Peyer's patch (tissue), 4 donors: ENCODE data around the gene SCARF2. TPM values are rescaled to one million over a fixed set of nuclear protein-coding genes. Genes with fewer than 3 reads are reported as not detected.

Experiments
- DNase-seq, 3 donors: peaks; one replicate each; pipeline ENCODE4 v3.0.0-alpha.2; 2017 to 2019
- H3K27ac ChIP-seq, 4 donors: fragments of 200-600 bp; sonication (generic); one replicate each; pipeline ENCODE4 v1.5.1; 2016 to 2019
- H3K27me3 ChIP-seq, 2 donors: fragments of 200-600 bp; sonication (generic); one replicate each; pipeline ENCODE4 v1.5.1; 2019
- H3K36me3 ChIP-seq, 3 donors: fragments of 200-600 bp; sonication (generic); one replicate each; pipeline ENCODE4 v1.5.1; 2016 to 2019
- H3K4me1 ChIP-seq, 4 donors: fragments of 200-600 bp; sonication (generic); one replicate each; pipeline ENCODE4 v1.5.1; 2016 to 2019
- H3K4me3 ChIP-seq, 4 donors: fragments of 200-600 bp; sonication (generic); 1 replicate in 3 of 4; 2 replicates in 1 of 4; pipeline ENCODE4 v1.5.1; 2016 to 2019; ENCODE audit warnings: mild to moderate bottlenecking in 1 of 4
- H3K9me3 ChIP-seq, 4 donors: fragments of 200-600 bp; sonication (generic); one replicate each; pipeline ENCODE4 v1.5.1; 2016 to 2019; ENCODE audit warnings: mild to moderate bottlenecking in 1 of 4
- CTCF ChIP-seq, 6 experiments: fragments of 450-650 bp in 4 of 6; fragments of 200-600 bp in 2 of 6; sonication (generic) in 1 of 6; IDR thresholded peaks; one replicate each; pipeline ENCODE4 v1.5.1; 2017 to 2019; ENCODE audit warnings: antibody characterized with exemption in 6 of 6, mild to moderate bottlenecking in 3 of 6, moderate library complexity in 1 of 6
- POLR2A ChIP-seq, 2 donors: fragments of 450-650 bp; IDR thresholded peaks; one replicate each; pipeline ENCODE4 v1.5.1; 2017; ENCODE audit warnings: antibody characterized with exemption in 2 of 2, mild to moderate bottlenecking in 2 of 2, moderate library complexity in 2 of 2
- total RNA-seq, 4 donors: library from RNA; depleted of rRNA; stranded (reverse); fragments of >200 nt; gene quantifications; one replicate each; pipeline ENCODE4 v1.1.0, GENCODE V29; 2016

The SCARF2 gene
- total RNA-seq, 4 donors from 2014 or later: 3.5 to 8.3 (median 5.2) TPM

- Histone ChIP-seq H3K4me3 (peak overlapping the region in 3 of 4 donors; percentile 53 to 60 (median 56)), H3K27ac (peak overlapping the region in 1 of 4 donors; percentile 64), H3K36me3 (no peaks in the 10 kb centered on the region), H3K4me1 (peaks cover 0 to 37% (median 24%) of the 10 kb centered on the region in 4 donors), H3K9me3 (no peaks in the 10 kb centered on the region), H3K27me3 (peaks cover 0 to 17% of the 10 kb centered on the region in 2 donors)
- peak in 1 of 3 donors; percentile 33 for DNase-seq
- TF ChIP-seq POLR2A (IDR thresholded peaks at IDR 0.05): no peak
- TF ChIP-seq CTCF (IDR thresholded peaks at IDR 0.05): no peak
Measured at GRCh38 chr22:20435436-20436306, 2.0 kb downstream of the SCARF2 start.

- peaks cover 0 to 19% of the 10 kb centered on the region in 2 donors for H3K27me3 ChIP-seq
- TF ChIP-seq CTCF (IDR thresholded peaks at IDR 0.05) (no peak), POLR2A (IDR thresholded peaks at IDR 0.05) (no peak)
- DNase-seq: peak in 1 of 3 donors; percentile 26
Measured at GRCh38 chr22:20434773-20435172, 2.9 kb downstream of the SCARF2 start.

GRCh38 chr22:20434264-20434751 is 3.3 kb downstream of the SCARF2 start:
- no peak overlapping the region for H3K27ac ChIP-seq
- no peaks in the 10 kb centered on the region for H3K9me3 ChIP-seq
- DNase-seq: peak in 2 of 3 donors; percentile 20 to 29
- TF ChIP-seq POLR2A (IDR thresholded peaks at IDR 0.05) (no peak), CTCF (IDR thresholded peaks at IDR 0.05) (no peak)
- peaks cover 0 to 19% of the 10 kb centered on the region in 2 donors for H3K27me3 ChIP-seq
- peaks cover 0 to 50% (median 34%) of the 10 kb centered on the region in 4 donors for H3K4me1 ChIP-seq
- no peaks in the 10 kb centered on the region for H3K36me3 ChIP-seq
- H3K4me3 ChIP-seq: no peak overlapping the region

More at GRCh38 chr22:20434773-20435172, 2.9 kb downstream of the SCARF2 start:
- no peaks in the 10 kb centered on the region for H3K9me3 ChIP-seq
- no peak overlapping the region for H3K27ac ChIP-seq
- H3K36me3 ChIP-seq: no peaks in the 10 kb centered on the region
- peaks cover 0 to 46% (median 32%) of the 10 kb centered on the region in 4 donors for H3K4me1 ChIP-seq
- no peak overlapping the region for H3K4me3 ChIP-seq

GRCh38 chr22:20433686-20434241 is 3.9 kb downstream of the SCARF2 start:
- no peaks in the 10 kb centered on the region for H3K36me3 ChIP-seq
- no peak overlapping the region for H3K4me3 ChIP-seq
- peaks cover 0 to 19% of the 10 kb centered on the region in 2 donors for H3K27me3 ChIP-seq
- no peak for TF ChIP-seq POLR2A (IDR thresholded peaks at IDR 0.05)
- TF ChIP-seq CTCF (IDR thresholded peaks at IDR 0.05): no peak
- no peak overlapping the region for H3K27ac ChIP-seq
- H3K4me1 ChIP-seq: peaks cover 0 to 49% (median 34%) of the 10 kb centered on the region in 4 donors
- DNase-seq: peak in 2 of 3 donors; percentile 26
- H3K9me3 ChIP-seq: no peaks in the 10 kb centered on the region

GRCh38 chr22:20433191-20433590 is 4.4 kb downstream of the SCARF2 start:
- Histone ChIP-seq H3K36me3 (no peaks in the 10 kb centered on the region), H3K27ac (no peak overlapping the region), H3K27me3 (peaks cover 0 to 19% of the 10 kb centered on the region in 2 donors), H3K9me3 (no peaks in the 10 kb centered on the region), H3K4me3 (no peak overlapping the region), H3K4me1 (peaks cover 0 to 45% (median 34%) of the 10 kb centered on the region in 4 donors)
- TF ChIP-seq POLR2A (IDR thresholded peaks at IDR 0.05) (no peak), CTCF (IDR thresholded peaks at IDR 0.05) (no peak)
- DNase-seq: peak in 2 of 3 donors; percentile 14 to 24
